SK-N-SH (cell line): ENCODE results near the gene CDKN1A. TPM values are rescaled to one million over a fixed set of nuclear protein-coding genes. Genes with fewer than 3 reads are reported as not detected.

ENCODE experiments used
- CTCF ChIA-PET: fragments of 300-600, 350-600 bp; formaldehyde crosslinking; extraction: SDS; loops from one replicate; lab custom pipeline; 2021; lab: Yijun Ruan, JAX
- POLR2A ChIA-PET: fragments of 350-600 bp; sonication (Branson Sonifier 250); formaldehyde crosslinking; extraction: SDS; loops from one replicate; lab custom pipeline; 2020; ENCODE audit warnings: antibody characterized with exemption, inconsistent platforms; lab: Yijun Ruan, JAX
- DNase-seq: peaks from one replicate; pipeline ENCODE4 v3.0.0; 2012
- H2AFZ ChIP-seq: fragments of 200-600 bp; sonication (generic); 2 replicates; pipeline ENCODE4 v1.8.1; 2016; ENCODE audit warnings: antibody characterized with exemption, mild to moderate bottlenecking, low read depth
- H3F3A ChIP-seq: fragments of 200-600 bp; sonication (generic); replicated peaks from 2 replicates; pipeline ENCODE3; 2016; ENCODE audit warnings: antibody characterized with exemption, mild to moderate bottlenecking; ENCODE audit not compliant: insufficient read depth
- H3K27ac ChIP-seq, 2 experiments: fragments of 200-500 bp in 1 of 2; fragments of 200-600 bp in 1 of 2; sonication (Bioruptor generic) in 1 of 2; sonication (generic), shearing (Covaris generic) in 1 of 2; 2 replicates each; pipeline versions ENCODE4 v1.5.1 to v1.6.1; 2014 to 2016; ENCODE audit warnings: low read depth in 2 of 2, inconsistent platforms in 1 of 2, low read length in 1 of 2, mild to moderate bottlenecking in 1 of 2, mixed read lengths in 1 of 2
- H3K27me3 ChIP-seq: fragments of 200-600 bp; sonication (generic), shearing (Covaris generic); 2 replicates; pipeline ENCODE4 v1.6.1; 2016; ENCODE audit warnings: mixed run types; ENCODE audit not compliant: insufficient read depth
- H3K36me3 ChIP-seq, 2 experiments: fragments of 200-500 bp in 1 of 2; fragments of 200-600 bp in 1 of 2; sonication (Bioruptor generic) in 1 of 2; sonication (generic) in 1 of 2; replicated peaks in 1 of 2; 2 replicates each; pipeline versions ENCODE3 to v1.5.1; 2014 to 2016; ENCODE audit warnings: low read length in 1 of 2, mild to moderate bottlenecking in 1 of 2; ENCODE audit not compliant: insufficient read depth in 2 of 2, control insufficient read depth in 1 of 2
- H3K4me1 ChIP-seq, 2 experiments: fragments of 200-500 bp in 1 of 2; fragments of 200-600 bp in 1 of 2; sonication (Bioruptor generic) in 1 of 2; sonication (generic), shearing (Covaris generic) in 1 of 2; 2 replicates each; pipeline versions ENCODE4 v1.5.1 to v1.6.1; 2014 to 2016; ENCODE audit warnings: low read depth in 1 of 2, low read length in 1 of 2, mixed run types in 1 of 2; ENCODE audit not compliant: insufficient read depth in 2 of 2, control insufficient read depth in 1 of 2
- H3K4me2 ChIP-seq: fragments of 200-600 bp; sonication (generic), shearing (Covaris generic); 2 replicates; pipeline ENCODE4 v1.6.1; 2017; ENCODE audit warnings: mixed run types
- H3K4me3 ChIP-seq, 2 experiments: fragments of 200-500 bp in 1 of 2; fragments of 200-600 bp in 1 of 2; sonication (Bioruptor generic) in 1 of 2; sonication (generic), shearing (Covaris generic) in 1 of 2; 2 replicates each; pipeline versions ENCODE4 v1.5.1 to v1.8.1; 2014 to 2016; ENCODE audit warnings: low read depth in 2 of 2, inconsistent platforms in 1 of 2, low read length in 1 of 2, mild to moderate bottlenecking in 1 of 2, mixed read lengths in 1 of 2, moderate library complexity in 1 of 2
- H3K79me2 ChIP-seq: fragments of 200-600 bp; sonication (generic); 2 replicates; pipeline ENCODE4 v1.8.1; 2017; ENCODE audit warnings: mild to moderate bottlenecking; ENCODE audit not compliant: insufficient read depth
- H3K9ac ChIP-seq: fragments of 200-600 bp; sonication (generic); 2 replicates; pipeline ENCODE4 v1.6.1; 2017; ENCODE audit warnings: mixed run types
- H3K9me2 ChIP-seq: fragments of 200-600 bp; sonication (generic); 2 replicates; pipeline ENCODE4 v1.6.1; 2017; ENCODE audit warnings: mixed run types
- H3K9me3 ChIP-seq: fragments of 200-600 bp; sonication (generic); 2 replicates; pipeline ENCODE4 v1.6.1; 2017; ENCODE audit warnings: mixed run types, mild to moderate bottlenecking, moderate library complexity
- H4K20me1 ChIP-seq: fragments of 200-600 bp; sonication (generic); 2 replicates; pipeline ENCODE4 v1.6.1; 2017; ENCODE audit warnings: mild to moderate bottlenecking, mixed run types; ENCODE audit not compliant: insufficient read depth
- CHD2 ChIP-seq: fragments of 150-350 bp; IDR thresholded peaks from 2 replicates; pipeline ENCODE4 v1.6.1; 2018; ENCODE audit warnings: low read length; ENCODE audit not compliant: partially characterized antibody
- ELF1 ChIP-seq: IDR thresholded peaks from 2 replicates; pipeline ENCODE4 v1.4.0; 2012
- EP300 ChIP-seq, 2 experiments: IDR thresholded peaks; 2 replicates each; pipeline versions ENCODE4 v1.4.0 to v1.6.1; 2012; ENCODE audit warnings: borderline replicate concordance in 1 of 2, low read depth in 1 of 2, low read length in 1 of 2
- FOXJ3 ChIP-seq: sonication (generic); formaldehyde crosslinking; IDR thresholded peaks from 2 replicates; pipeline ENCODE4 v1.5.1; 2020; ENCODE audit warnings: mild to moderate bottlenecking, missing genetic modification reagents
- MEF2A ChIP-seq: IDR thresholded peaks from 2 replicates; pipeline ENCODE4 v1.4.0; 2012; ENCODE audit warnings: low read depth, borderline replicate concordance
- NFIC ChIP-seq: IDR thresholded peaks from 2 replicates; pipeline ENCODE4 v1.4.0; 2012; ENCODE audit warnings: borderline replicate concordance
- TEAD4 ChIP-seq: IDR thresholded peaks from 2 replicates; pipeline ENCODE4 v1.4.0; 2012; ENCODE audit warnings: mild to moderate bottlenecking, borderline replicate concordance; ENCODE audit not compliant: insufficient read depth
- WGBS: methylation state at CpG from one replicate; pipeline ENCODE4 v1.1.6; 2017; ENCODE audit warnings: low lambda C conversion rate; 5-methylcytosine and 5-hydroxymethylcytosine counted together
- polyA plus RNA-seq, 3 experiments: library from polyadenylated mRNA; depleted of rRNA; stranded (reverse); fragments of >200 nt; gene quantifications; 2 replicates each; pipeline ENCODE4 v1.2.3, GENCODE V29; 2012
- TF ChIP-seq, protein P1 (sequence below): IDR thresholded peaks from 2 replicates; pipeline ENCODE4; 2012
- TF ChIP-seq, protein P2 (sequence below): fragments of 200-600 bp; sonication (generic); IDR thresholded peaks from 2 replicates; pipeline ENCODE4 v1.6.1; 2017; ENCODE audit warnings: antibody characterized with exemption, mild to moderate bottlenecking, moderate library complexity
- TF ChIP-seq, protein P3 (sequence below): IDR thresholded peaks from 2 replicates; pipeline ENCODE4 v1.4.0; 2012; ENCODE audit warnings: low read depth, borderline replicate concordance

Gene CDKN1A
- polyA plus RNA-seq, 1 of the 3 experiments (the other 2 are of a cell fraction): 747 TPM

DNA sequence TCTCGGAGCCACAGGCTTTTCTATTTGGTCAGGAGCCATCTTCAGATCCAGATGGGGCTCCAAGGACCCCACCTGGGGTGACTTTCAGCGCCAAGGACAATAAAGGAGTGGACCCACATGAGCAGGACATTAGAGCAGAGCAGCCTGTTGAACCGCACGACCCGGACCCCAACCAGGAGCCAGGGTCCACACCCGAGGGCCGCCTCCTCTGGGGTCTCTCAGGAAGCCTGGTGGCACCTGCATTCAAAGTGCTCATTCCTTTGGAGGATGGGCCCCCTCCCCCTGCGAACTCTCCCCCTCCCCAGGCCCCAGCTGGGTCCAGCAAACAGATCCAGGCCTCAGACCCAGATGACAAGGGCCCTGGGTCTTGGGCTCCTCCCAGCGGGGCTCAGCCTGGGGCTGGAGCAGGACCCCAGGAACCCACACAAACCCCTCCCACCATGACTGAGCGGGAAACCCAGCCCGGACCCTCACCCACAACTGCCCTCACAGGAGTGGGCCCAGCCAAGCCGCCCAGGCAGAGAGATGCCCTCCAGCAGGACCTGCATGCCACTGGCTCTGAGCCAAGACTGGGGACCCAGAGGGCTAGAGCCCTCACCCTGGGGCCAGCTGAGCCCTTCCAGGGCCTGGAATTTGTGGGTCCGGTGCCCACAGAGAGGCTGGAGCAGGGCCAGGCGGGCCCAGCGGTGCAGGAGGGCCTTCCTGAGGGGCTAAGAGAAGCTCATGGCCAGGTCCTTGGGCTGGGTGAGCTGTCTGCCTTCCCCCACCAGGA is 43.0 kb downstream of the CDKN1A start:
- DNase-seq: no peak
- POLR2A ChIA-PET: no interaction called here
- WGBS: 87% methylated on average over 5 of the region's 15 CpGs
- Histone ChIP-seq H3K27ac (no peak overlapping the region), H3K79me2 (no peaks in the 10 kb centered on the region), H3K9me2 (no peaks in the 10 kb centered on the region), H3K4me2 (no peak overlapping the region), H3K4me3 (no peak overlapping the region), H3K36me3 (no peaks in the 10 kb centered on the region), H3K9me3 (no peaks in the 10 kb centered on the region), H3K9ac (no peak overlapping the region), H2AFZ (no peak overlapping the region), H3F3A (no peaks in the 10 kb centered on the region), H4K20me1 (no peaks in the 10 kb centered on the region), H3K27me3 (no peaks in the 10 kb centered on the region), H3K4me1 (peaks cover 0 to 12% of the 10 kb centered on the region in 2 experiments; a peak in 1 of 4 replicates)
- no peak for TF ChIP-seq TEAD4
- TF ChIP-seq ELF1: no peak
- TF ChIP-seq, protein P1, sequence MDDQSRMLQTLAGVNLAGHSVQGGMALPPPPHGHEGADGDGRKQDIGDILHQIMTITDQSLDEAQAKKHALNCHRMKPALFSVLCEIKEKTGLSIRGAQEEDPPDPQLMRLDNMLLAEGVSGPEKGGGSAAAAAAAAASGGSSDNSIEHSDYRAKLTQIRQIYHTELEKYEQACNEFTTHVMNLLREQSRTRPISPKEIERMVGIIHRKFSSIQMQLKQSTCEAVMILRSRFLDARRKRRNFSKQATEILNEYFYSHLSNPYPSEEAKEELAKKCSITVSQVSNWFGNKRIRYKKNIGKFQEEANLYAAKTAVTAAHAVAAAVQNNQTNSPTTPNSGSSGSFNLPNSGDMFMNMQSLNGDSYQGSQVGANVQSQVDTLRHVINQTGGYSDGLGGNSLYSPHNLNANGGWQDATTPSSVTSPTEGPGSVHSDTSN: no peak
- no peak for TF ChIP-seq CHD2
- TF ChIP-seq, protein P2, sequence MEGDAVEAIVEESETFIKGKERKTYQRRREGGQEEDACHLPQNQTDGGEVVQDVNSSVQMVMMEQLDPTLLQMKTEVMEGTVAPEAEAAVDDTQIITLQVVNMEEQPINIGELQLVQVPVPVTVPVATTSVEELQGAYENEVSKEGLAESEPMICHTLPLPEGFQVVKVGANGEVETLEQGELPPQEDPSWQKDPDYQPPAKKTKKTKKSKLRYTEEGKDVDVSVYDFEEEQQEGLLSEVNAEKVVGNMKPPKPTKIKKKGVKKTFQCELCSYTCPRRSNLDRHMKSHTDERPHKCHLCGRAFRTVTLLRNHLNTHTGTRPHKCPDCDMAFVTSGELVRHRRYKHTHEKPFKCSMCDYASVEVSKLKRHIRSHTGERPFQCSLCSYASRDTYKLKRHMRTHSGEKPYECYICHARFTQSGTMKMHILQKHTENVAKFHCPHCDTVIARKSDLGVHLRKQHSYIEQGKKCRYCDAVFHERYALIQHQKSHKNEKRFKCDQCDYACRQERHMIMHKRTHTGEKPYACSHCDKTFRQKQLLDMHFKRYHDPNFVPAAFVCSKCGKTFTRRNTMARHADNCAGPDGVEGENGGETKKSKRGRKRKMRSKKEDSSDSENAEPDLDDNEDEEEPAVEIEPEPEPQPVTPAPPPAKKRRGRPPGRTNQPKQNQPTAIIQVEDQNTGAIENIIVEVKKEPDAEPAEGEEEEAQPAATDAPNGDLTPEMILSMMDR: no peak
- TF ChIP-seq NFIC: no peak
- TF ChIP-seq EP300 (IDR thresholded peaks at IDR 0.05; ENCODE audit: borderline replicate concordance in 1 of 2, low read depth in 1 of 2, low read length in 1 of 2): no peak
- TF ChIP-seq, protein P3, sequence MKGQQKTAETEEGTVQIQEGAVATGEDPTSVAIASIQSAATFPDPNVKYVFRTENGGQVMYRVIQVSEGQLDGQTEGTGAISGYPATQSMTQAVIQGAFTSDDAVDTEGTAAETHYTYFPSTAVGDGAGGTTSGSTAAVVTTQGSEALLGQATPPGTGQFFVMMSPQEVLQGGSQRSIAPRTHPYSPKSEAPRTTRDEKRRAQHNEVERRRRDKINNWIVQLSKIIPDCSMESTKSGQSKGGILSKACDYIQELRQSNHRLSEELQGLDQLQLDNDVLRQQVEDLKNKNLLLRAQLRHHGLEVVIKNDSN: no peak
- no peak for TF ChIP-seq MEF2A
- CTCF ChIA-PET: interaction anchor here (0.7 to 2.4 kb wide), 7 partner anchors 14 to 419 kb away, joined by 3 to 9 read pairs (median 4); no protein-coding TSS in a partner anchor

DNA sequence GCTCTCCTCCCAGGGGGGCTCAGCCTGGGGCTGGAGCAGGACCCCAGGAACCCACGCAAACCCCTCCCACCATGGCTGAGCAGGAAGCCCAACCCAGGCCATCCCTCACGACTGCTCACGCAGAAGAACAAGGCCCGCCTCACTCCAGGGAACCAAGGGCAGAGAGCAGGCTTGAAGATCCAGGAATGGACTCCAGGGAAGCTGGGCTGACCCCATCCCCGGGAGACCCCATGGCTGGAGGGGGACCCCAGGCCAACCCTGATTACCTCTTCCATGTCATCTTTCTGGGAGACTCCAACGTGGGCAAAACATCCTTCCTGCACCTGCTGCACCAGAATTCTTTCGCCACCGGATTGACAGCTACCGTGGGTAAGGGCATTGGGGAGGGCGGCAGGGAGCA is 43.9 kb downstream of the CDKN1A start:
- H4K20me1 ChIP-seq: no peaks in the 10 kb centered on the region
- H3K27ac ChIP-seq: no peak overlapping the region
- DNase-seq: no peak
- H3K4me1 ChIP-seq: peaks cover 0 to 3% of the 10 kb centered on the region in 2 experiments; a peak in 1 of 4 replicates
- H3K9ac ChIP-seq: no peak overlapping the region
- H3K9me2 ChIP-seq: no peaks in the 10 kb centered on the region
- TF ChIP-seq FOXJ3 (CRISPR knock-in tag): no peak
- H2AFZ ChIP-seq: no peak overlapping the region
- POLR2A ChIA-PET: no interaction called here
- no peak overlapping the region for H3K4me3 ChIP-seq
- H3K9me3 ChIP-seq: no peaks in the 10 kb centered on the region
- H3K4me2 ChIP-seq: no peak overlapping the region
- no peaks in the 10 kb centered on the region for H3K36me3 ChIP-seq
- CTCF ChIA-PET: interaction anchor here (0.6 to 3.0 kb wide), 8 partner anchors 28 to 420 kb away, joined by 3 to 12 read pairs (median 4); no protein-coding TSS in a partner anchor
- no peaks in the 10 kb centered on the region for H3K79me2 ChIP-seq
- no peaks in the 10 kb centered on the region for H3F3A ChIP-seq
- 72% methylated on average over 5 of the region's 10 CpGs for WGBS
- no peaks in the 10 kb centered on the region for H3K27me3 ChIP-seq
